HEK293 (cell line): Measurements from ENCODE around the gene BRD2.

ENCODE experiments used
- CTCF ChIA-PET: fragments of 350-600 bp; formaldehyde crosslinking; extraction: SDS; loops from one replicate; lab custom pipeline; 2021; ENCODE audit warnings: antibody characterized with exemption; lab: Yijun Ruan, JAX
- POLR2A ChIA-PET: fragments of 300-600 bp; formaldehyde crosslinking; extraction: SDS; loops from one replicate; lab custom pipeline; 2020; ENCODE audit warnings: antibody characterized with exemption, inconsistent platforms; lab: Yijun Ruan, JAX
- H3K27ac ChIP-seq: fragments of 200-500 bp; sonication (Bioruptor generic); 2 replicates; pipeline ENCODE4 v1.5.1; 2014; ENCODE audit warnings: low read depth, low read length, control low read depth, inconsistent platforms; ENCODE audit errors: extremely low read depth
- H3K36me3 ChIP-seq, 2 experiments: fragments of 200-500 bp in 1 of 2; sonication (Bioruptor generic) in 1 of 2; 1 replicate in 1 of 2; 2 replicates in 1 of 2; pipeline ENCODE4 v1.5.1; 2014 to 2017; ENCODE audit warnings: inconsistent platforms in 2 of 2, low read length in 2 of 2; ENCODE audit not compliant: control insufficient read depth in 2 of 2, insufficient read depth in 1 of 2
- H3K4me1 ChIP-seq: fragments of 200-500 bp; sonication (Bioruptor generic); 2 replicates; pipeline ENCODE4 v1.5.1; 2014; ENCODE audit warnings: mild to moderate bottlenecking, low read length, inconsistent platforms; ENCODE audit not compliant: control insufficient read depth, insufficient read depth
- H3K4me3 ChIP-seq: 2 replicates; pipeline ENCODE4 v1.5.1; 2011; ENCODE audit warnings: low read depth, mild to moderate bottlenecking, control low read depth, low read length, moderate library complexity
- H3K9me3 ChIP-seq: fragments of 200-500 bp; sonication (Bioruptor generic); 2 replicates; pipeline ENCODE4 v1.5.1; 2014; ENCODE audit warnings: low read depth, low read length, inconsistent platforms; ENCODE audit not compliant: control insufficient read depth, insufficient read depth
- HIC1 ChIP-seq: fragments of 450-650 bp; formaldehyde crosslinking; IDR thresholded peaks from 2 replicates; pipeline ENCODE4 v1.5.1; 2016; ENCODE audit warnings: missing biosample characterization, missing genetic modification characterization
- KLF7 ChIP-seq: fragments of 450-650 bp; formaldehyde crosslinking; IDR thresholded peaks from 2 replicates; pipeline ENCODE4 v1.5.1; 2016; ENCODE audit warnings: missing biosample characterization, missing genetic modification characterization, borderline replicate concordance
- KLF8 ChIP-seq: fragments of 450-650 bp; formaldehyde crosslinking; IDR thresholded peaks from 2 replicates; pipeline ENCODE4 v1.5.1; 2016; ENCODE audit warnings: missing biosample characterization, missing genetic modification characterization
- PATZ1 ChIP-seq: fragments of 450-650 bp; formaldehyde crosslinking; IDR thresholded peaks from 2 replicates; pipeline ENCODE4 v1.5.1; 2016; ENCODE audit warnings: missing biosample characterization, missing genetic modification characterization
- RBAK ChIP-seq: fragments of 450-650 bp; formaldehyde crosslinking; IDR thresholded peaks from 2 replicates; pipeline ENCODE4 v1.5.1; 2016; ENCODE audit warnings: missing biosample characterization, missing genetic modification characterization
- SALL2 ChIP-seq: fragments of 450-650 bp; formaldehyde crosslinking; IDR thresholded peaks from 2 replicates; pipeline ENCODE4 v1.5.0; 2017; ENCODE audit warnings: missing biosample characterization, mild to moderate bottlenecking, missing genetic modification characterization, borderline replicate concordance
- SP3 ChIP-seq: fragments of 450-650 bp; formaldehyde crosslinking; IDR thresholded peaks from 2 replicates; pipeline ENCODE4 v1.5.1; 2016; ENCODE audit warnings: missing biosample characterization, missing genetic modification characterization
- WT1 ChIP-seq: fragments of 450-650 bp; formaldehyde crosslinking; IDR thresholded peaks from 2 replicates; pipeline ENCODE4 v1.5.1; 2016; ENCODE audit warnings: missing biosample characterization, missing genetic modification characterization
- ZBTB7A ChIP-seq: fragments of 450-650 bp; formaldehyde crosslinking; IDR thresholded peaks from 2 replicates; pipeline ENCODE4 v1.5.1; 2016; ENCODE audit warnings: low read depth, missing biosample characterization, missing genetic modification characterization
- ZBTB8A ChIP-seq: fragments of 450-650 bp; formaldehyde crosslinking; IDR thresholded peaks from 2 replicates; pipeline ENCODE4 v1.5.1; 2016; ENCODE audit warnings: missing biosample characterization, missing genetic modification characterization
- ZNF114 ChIP-seq: fragments of 450-650 bp; formaldehyde crosslinking; IDR thresholded peaks from 2 replicates; pipeline ENCODE4 v1.5.0; 2017; ENCODE audit warnings: missing biosample characterization, missing genetic modification characterization
- ZNF2 ChIP-seq: fragments of 450-650 bp; formaldehyde crosslinking; IDR thresholded peaks from 2 replicates; pipeline ENCODE4 v1.5.1; 2016; ENCODE audit warnings: missing biosample characterization, missing genetic modification characterization
- ZNF214 ChIP-seq: fragments of 450-650 bp; formaldehyde crosslinking; IDR thresholded peaks from 2 replicates; pipeline ENCODE4 v1.5.1; 2017; ENCODE audit warnings: missing biosample characterization, mild to moderate bottlenecking, missing genetic modification characterization, borderline replicate concordance
- ZNF266 ChIP-seq: fragments of 450-650 bp; formaldehyde crosslinking; IDR thresholded peaks from 2 replicates; pipeline ENCODE4 v1.5.1; 2016; ENCODE audit warnings: missing biosample characterization, missing genetic modification characterization, low read depth
- ZNF391 ChIP-seq: fragments of 450-650 bp; formaldehyde crosslinking; IDR thresholded peaks from 2 replicates; pipeline ENCODE4 v1.5.1; 2016; ENCODE audit warnings: low read depth, missing biosample characterization, missing genetic modification characterization, borderline replicate concordance
- ZNF423 ChIP-seq: fragments of 450-650 bp; formaldehyde crosslinking; IDR thresholded peaks from 2 replicates; pipeline ENCODE4 v1.5.1; 2016; ENCODE audit warnings: missing biosample characterization, missing genetic modification characterization
- ZNF585B ChIP-seq: fragments of 450-650 bp; formaldehyde crosslinking; IDR thresholded peaks from 2 replicates; pipeline ENCODE4 v1.5.1; 2016; ENCODE audit warnings: missing biosample characterization, missing genetic modification characterization
- ZNF76 ChIP-seq: fragments of 450-650 bp; formaldehyde crosslinking; IDR thresholded peaks from 2 replicates; pipeline ENCODE4; 2016; ENCODE audit warnings: low read depth, missing biosample characterization, missing genetic modification characterization, borderline replicate concordance
- ZSCAN16 ChIP-seq: fragments of 450-650 bp; formaldehyde crosslinking; IDR thresholded peaks from 2 replicates; pipeline ENCODE4 v1.5.1; 2016; ENCODE audit warnings: missing biosample characterization, missing genetic modification characterization
- ZXDB ChIP-seq: fragments of 450-650 bp; formaldehyde crosslinking; IDR thresholded peaks from 2 replicates; pipeline ENCODE4 v1.5.1; 2016; ENCODE audit warnings: missing biosample characterization, missing genetic modification characterization
- TF ChIP-seq, protein P1 (sequence below): fragments of 450-650 bp; formaldehyde crosslinking; IDR thresholded peaks from 2 replicates; pipeline ENCODE4 v1.5.1; 2016; ENCODE audit warnings: missing biosample characterization, missing genetic modification characterization
- TF ChIP-seq, protein P2 (sequence below): fragments of 450-650 bp; formaldehyde crosslinking; IDR thresholded peaks from 2 replicates; pipeline ENCODE4 v1.5.1; 2016; ENCODE audit warnings: missing biosample characterization, missing genetic modification characterization
- TF ChIP-seq, protein P3 (sequence below): fragments of 450-650 bp; formaldehyde crosslinking; IDR thresholded peaks from 2 replicates; pipeline ENCODE4 v1.5.1; 2017; ENCODE audit warnings: missing biosample characterization, missing genetic modification characterization
- TF ChIP-seq, protein P4 (sequence below): fragments of 450-650 bp; formaldehyde crosslinking; IDR thresholded peaks from 2 replicates; pipeline ENCODE4 v1.5.1; 2017; ENCODE audit warnings: missing biosample characterization, missing genetic modification characterization

The BRD2 gene

DNA sequence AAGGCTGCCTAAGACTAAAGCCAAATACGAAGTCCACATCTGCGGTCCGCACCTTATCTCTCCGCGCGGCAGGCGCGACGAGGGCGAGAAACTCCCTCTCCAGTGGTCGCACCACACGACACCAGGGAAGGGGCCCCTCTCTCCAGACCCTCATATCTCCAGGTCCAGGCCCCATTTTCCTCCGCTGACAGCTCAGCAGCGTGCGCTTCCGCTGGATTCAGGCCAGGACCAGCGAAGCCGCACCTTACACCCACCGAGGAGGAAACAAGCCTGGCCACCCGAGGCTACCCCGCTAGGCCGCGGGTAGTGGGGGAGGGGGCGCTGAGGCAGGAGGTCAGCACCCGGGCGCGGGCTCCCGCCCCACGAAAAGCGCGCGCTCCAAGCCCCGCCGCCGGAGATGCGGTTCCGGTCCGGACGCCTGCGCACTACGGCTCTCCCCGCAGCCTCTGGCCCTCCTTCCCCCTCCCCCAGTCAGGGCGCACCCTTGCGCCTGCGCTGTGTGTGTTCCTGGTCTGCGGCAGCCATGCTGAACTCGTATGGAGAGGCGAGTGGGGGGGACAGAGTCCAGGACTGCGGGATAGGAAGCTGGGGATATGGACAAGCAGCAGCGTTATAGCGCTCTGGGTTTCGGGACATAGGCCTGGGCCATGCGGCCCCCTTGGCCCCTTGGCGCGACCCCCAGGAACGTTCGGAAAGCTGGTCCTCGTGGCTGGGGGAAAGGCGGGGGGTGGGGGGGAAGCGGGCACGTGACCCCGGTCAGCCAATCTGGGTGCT, at the start of gene BRD2 (continued):
- TF ChIP-seq ZXDB (tag by site-specific recombination) (peak; percentile 82), ZNF391 (tag by site-specific recombination) (peak; percentile 58; the same call in 1 of the 2 replicates), HIC1 (tag by site-specific recombination) (peak; percentile 86; the same call in 1 of the 2 replicates), KLF8 (tag by site-specific recombination) (peak; percentile 95), WT1 (tag by site-specific recombination) (peak; percentile 75), ZNF2 (tag by site-specific recombination) (peak; percentile 78), PATZ1 (tag by site-specific recombination) (peak; percentile 97), ZNF266 (tag by site-specific recombination) (0 out of 2 replicates have a peak, but pooled peaks have one; percentile 9), SALL2 (tag by site-specific recombination) (no peak), ZSCAN16 (tag by site-specific recombination) (0 out of 2 replicates have a peak, but pooled peaks have one; percentile 34)
- TF ChIP-seq, protein P1, sequence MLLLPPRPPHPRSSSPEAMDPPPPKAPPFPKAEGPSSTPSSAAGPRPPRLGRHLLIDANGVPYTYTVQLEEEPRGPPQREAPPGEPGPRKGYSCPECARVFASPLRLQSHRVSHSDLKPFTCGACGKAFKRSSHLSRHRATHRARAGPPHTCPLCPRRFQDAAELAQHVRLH (tag by site-specific recombination), result peak; percentile 73; the same call in 1 of the 2 replicates
- TF ChIP-seq, protein P2, sequence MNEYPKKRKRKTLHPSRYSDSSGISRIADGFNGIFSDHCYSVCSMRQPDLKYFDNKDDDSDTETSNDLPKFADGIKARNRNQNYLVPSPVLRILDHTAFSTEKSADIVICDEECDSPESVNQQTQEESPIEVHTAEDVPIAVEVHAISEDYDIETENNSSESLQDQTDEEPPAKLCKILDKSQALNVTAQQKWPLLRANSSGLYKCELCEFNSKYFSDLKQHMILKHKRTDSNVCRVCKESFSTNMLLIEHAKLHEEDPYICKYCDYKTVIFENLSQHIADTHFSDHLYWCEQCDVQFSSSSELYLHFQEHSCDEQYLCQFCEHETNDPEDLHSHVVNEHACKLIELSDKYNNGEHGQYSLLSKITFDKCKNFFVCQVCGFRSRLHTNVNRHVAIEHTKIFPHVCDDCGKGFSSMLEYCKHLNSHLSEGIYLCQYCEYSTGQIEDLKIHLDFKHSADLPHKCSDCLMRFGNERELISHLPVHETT (tag by site-specific recombination), result peak; percentile 75; the same call in 1 of the 2 replicates
- TF ChIP-seq, all 188 proteins: peak for 72

DNA sequence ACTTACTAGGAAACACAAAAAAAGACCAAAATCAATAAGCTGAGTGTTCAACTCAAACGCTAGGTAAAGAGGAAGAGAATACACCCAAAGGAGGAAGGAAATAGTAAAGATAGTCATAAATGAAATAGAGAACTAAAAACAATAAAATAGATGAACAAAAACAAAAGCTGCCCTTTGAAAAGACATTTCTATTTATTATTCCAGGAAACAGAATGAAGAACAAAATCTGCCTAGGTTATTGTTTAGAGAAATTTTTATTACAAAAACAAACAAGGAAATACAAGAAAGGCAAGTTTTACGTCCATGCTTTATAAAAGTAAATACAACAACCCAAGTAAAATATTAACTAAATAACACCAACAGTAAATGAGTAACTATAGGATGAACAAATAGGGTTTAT, 47.7 kb upstream of the BRD2 start:
- POLR2A ChIA-PET, result interaction anchor here (0.5 to 0.7 kb wide), 3 partner anchors 26 to 82 kb away, joined by 3 read pairs; partner anchors contain the start of gene TAP2
- Histone ChIP-seq H3K4me3 (no peak overlapping the region), H3K4me1 (no peaks in the 10 kb centered on the region; the same call in 1 of the 2 replicates), H3K9me3 (no peaks in the 10 kb centered on the region), H3K27ac (no peak overlapping the region)
- TF ChIP-seq RBAK (tag by site-specific recombination) (no peak), ZNF585B (tag by site-specific recombination) (no peak), ZNF214 (tag by site-specific recombination) (no peak), SP3 (no peak), ZNF423 (tag by site-specific recombination) (no peak), ZBTB7A (no peak), ZBTB8A (tag by site-specific recombination) (no peak), KLF7 (tag by site-specific recombination) (no peak), ZNF76 (tag by site-specific recombination) (no peak), ZNF114 (no peak)
- TF ChIP-seq, protein P3, sequence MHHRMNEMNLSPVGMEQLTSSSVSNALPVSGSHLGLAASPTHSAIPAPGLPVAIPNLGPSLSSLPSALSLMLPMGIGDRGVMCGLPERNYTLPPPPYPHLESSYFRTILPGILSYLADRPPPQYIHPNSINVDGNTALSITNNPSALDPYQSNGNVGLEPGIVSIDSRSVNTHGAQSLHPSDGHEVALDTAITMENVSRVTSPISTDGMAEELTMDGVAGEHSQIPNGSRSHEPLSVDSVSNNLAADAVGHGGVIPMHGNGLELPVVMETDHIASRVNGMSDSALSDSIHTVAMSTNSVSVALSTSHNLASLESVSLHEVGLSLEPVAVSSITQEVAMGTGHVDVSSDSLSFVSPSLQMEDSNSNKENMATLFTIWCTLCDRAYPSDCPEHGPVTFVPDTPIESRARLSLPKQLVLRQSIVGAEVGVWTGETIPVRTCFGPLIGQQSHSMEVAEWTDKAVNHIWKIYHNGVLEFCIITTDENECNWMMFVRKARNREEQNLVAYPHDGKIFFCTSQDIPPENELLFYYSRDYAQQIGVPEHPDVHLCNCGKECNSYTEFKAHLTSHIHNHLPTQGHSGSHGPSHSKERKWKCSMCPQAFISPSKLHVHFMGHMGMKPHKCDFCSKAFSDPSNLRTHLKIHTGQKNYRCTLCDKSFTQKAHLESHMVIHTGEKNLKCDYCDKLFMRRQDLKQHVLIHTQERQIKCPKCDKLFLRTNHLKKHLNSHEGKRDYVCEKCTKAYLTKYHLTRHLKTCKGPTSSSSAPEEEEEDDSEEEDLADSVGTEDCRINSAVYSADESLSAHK (tag by site-specific recombination), result no peak
- TF ChIP-seq, protein P4, sequence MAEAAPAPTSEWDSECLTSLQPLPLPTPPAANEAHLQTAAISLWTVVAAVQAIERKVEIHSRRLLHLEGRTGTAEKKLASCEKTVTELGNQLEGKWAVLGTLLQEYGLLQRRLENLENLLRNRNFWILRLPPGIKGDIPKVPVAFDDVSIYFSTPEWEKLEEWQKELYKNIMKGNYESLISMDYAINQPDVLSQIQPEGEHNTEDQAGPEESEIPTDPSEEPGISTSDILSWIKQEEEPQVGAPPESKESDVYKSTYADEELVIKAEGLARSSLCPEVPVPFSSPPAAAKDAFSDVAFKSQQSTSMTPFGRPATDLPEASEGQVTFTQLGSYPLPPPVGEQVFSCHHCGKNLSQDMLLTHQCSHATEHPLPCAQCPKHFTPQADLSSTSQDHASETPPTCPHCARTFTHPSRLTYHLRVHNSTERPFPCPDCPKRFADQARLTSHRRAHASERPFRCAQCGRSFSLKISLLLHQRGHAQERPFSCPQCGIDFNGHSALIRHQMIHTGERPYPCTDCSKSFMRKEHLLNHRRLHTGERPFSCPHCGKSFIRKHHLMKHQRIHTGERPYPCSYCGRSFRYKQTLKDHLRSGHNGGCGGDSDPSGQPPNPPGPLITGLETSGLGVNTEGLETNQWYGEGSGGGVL (tag by site-specific recombination), result no peak
- TF ChIP-seq, all 188 proteins: peak for 0
- no peaks in the 10 kb centered on the region; a peak in 1 of 3 replicates for H3K36me3 ChIP-seq
- CTCF ChIA-PET, result interaction anchor here (0.6 to 3.8 kb wide), 4 partner anchors 12 to 878 kb away, joined by 3 to 38 read pairs (median 6); no protein-coding TSS in a partner anchor
